A549 (cell line): Measurements from ENCODE around the gene TSPAN8.

Experiments
- CBX8 ChIP-seq: fragments of 200-600 bp; sonication (generic); IDR thresholded peaks from 2 replicates; pipeline ENCODE4 v1.6.1; 2016
- CTCF ChIP-seq: fragments of >200 bp; sonication (Bioruptor Twin); formaldehyde crosslinking; IDR thresholded peaks from 3 replicates; pipeline ENCODE4 v1.5.1; 2016
- EP300 ChIP-seq, 2 experiments: fragments of >200 bp; sonication (Bioruptor Twin); formaldehyde crosslinking; IDR thresholded peaks; 2 replicates in 1 of 2; 3 replicates in 1 of 2; pipeline ENCODE4 v1.6.1; 2016 to 2017
- HDAC2 ChIP-seq: fragments of 200-600 bp; sonication (generic); IDR thresholded peaks from 2 replicates; pipeline ENCODE4 v1.6.1; 2016
- HOXB13 ChIP-seq: fragments of 250-450 bp; sonication (Bioruptor Pico); IDR thresholded peaks from 2 replicates; pipeline ENCODE4 v1.5.0; 2020; ENCODE audit warnings: low read depth, mild to moderate bottlenecking, moderate library complexity
- MAFK ChIP-seq: fragments of 450-650 bp; IDR thresholded peaks from 2 replicates; pipeline ENCODE4 v1.6.1; 2014; ENCODE audit not compliant: partially characterized antibody
- MAX ChIP-seq: IDR thresholded peaks from 2 replicates; pipeline ENCODE4 v1.6.1; 2012
- MAZ ChIP-seq: fragments of 150-350 bp; IDR thresholded peaks from 2 replicates; pipeline ENCODE4 v1.6.1; 2014; ENCODE audit warnings: antibody characterized with exemption, low read depth, low read length, borderline replicate concordance
- MYC ChIP-seq: IDR thresholded peaks from 2 replicates; pipeline ENCODE4 v1.6.1; 2012; ENCODE audit warnings: mild to moderate bottlenecking, inconsistent platforms, low read length, improper control_type of control experiment, borderline replicate concordance
- POLR2A ChIP-seq: IDR thresholded peaks from 2 replicates; pipeline ENCODE4 v1.6.1; 2012; ENCODE audit warnings: mild to moderate bottlenecking, low read length
- RAD21 ChIP-seq, 2 experiments: fragments of >200 bp in 1 of 2; sonication (Bioruptor Twin) in 1 of 2; formaldehyde crosslinking in 1 of 2; IDR thresholded peaks in 1 of 2; conservative IDR thresholded peaks in 1 of 2; 2 replicates in 1 of 2; 3 replicates in 1 of 2; pipeline ENCODE4 v1.6.1; 2012 to 2018; ENCODE audit warnings: inconsistent platforms in 1 of 2
- REST ChIP-seq: fragments of 200-600 bp; sonication (generic); IDR thresholded peaks from 2 replicates; pipeline ENCODE4 v1.6.1; 2016; ENCODE audit warnings: antibody characterized with exemption, mild to moderate bottlenecking, moderate library complexity
- USF2 ChIP-seq: fragments of 450-650 bp; IDR thresholded peaks from 2 replicates; pipeline ENCODE4 v1.6.1; 2014; ENCODE audit warnings: antibody characterized with exemption
- ZNF302 ChIP-seq: fragments of 250-450 bp; sonication (Bioruptor Pico); IDR thresholded peaks from 2 replicates; pipeline ENCODE4 v1.9.0; 2021; ENCODE audit warnings: inconsistent platforms, mild to moderate bottlenecking, moderate library complexity

GRCh38 chr12:71200706-71201105 is 42.9 kb upstream of the TSPAN8 start:
- TF ChIP-seq CTCF (no peak), MAZ (no peak), RAD21 (conservative IDR thresholded peaks at IDR 0.05 in 1 of 2, IDR thresholded peaks at IDR 0.05 in 1 of 2) (no peak), CBX8 (no peak), USF2 (no peak), MYC (no peak), POLR2A (no peak), ZNF302 (CRISPR knock-in tag) (no peak), MAFK (no peak), HDAC2 (no peak), HOXB13 (no peak), MAX (no peak), REST (no peak), EP300 (IDR thresholded peaks at IDR 0.05) (no peak)
